ENCODE data around the gene NXPH2.
A peak's percentile ranks its signal among the peaks of the same experiment; 100 is the strongest.
"Not testable (repeated sequence)": the region's sequence is repeated elsewhere in the genome, so short reads cannot be mapped to it uniquely, and the experiment has no call there.

The NXPH2 gene

GRCh38 chr2:138752197-138752956 lies 27.8 kb downstream of the NXPH2 start:
- DNase-seq (ENCODE audit: low spot score), result no peak

GRCh38 chr2:138744713-138745112 lies 35.5 kb downstream of the NXPH2 start:
- DNase-seq (ENCODE audit: low spot score), result peak; percentile 5

GRCh38 chr2:138742441-138743057 lies 37.6 kb downstream of the NXPH2 start:
- no peak for DNase-seq (ENCODE audit: low spot score)

GRCh38 chr2:138741851-138742250 lies 38.3 kb downstream of the NXPH2 start:
- DNase-seq (ENCODE audit: low spot score), result no peak

- DNase-seq (ENCODE audit: low spot score), result not testable (repeated sequence)
Observed at GRCh38 chr2:138737009-138737554, 43.1 kb downstream of the NXPH2 start.

GRCh38 chr2:138732651-138733050 lies 47.5 kb downstream of the NXPH2 start:
- DNase-seq (ENCODE audit: low spot score), result no peak

- DNase-seq (ENCODE audit: low spot score), result no peak
Observed at GRCh38 chr2:138730497-138731030, 49.6 kb downstream of the NXPH2 start.

- no peak for DNase-seq (ENCODE audit: low spot score)
Observed at GRCh38 chr2:138727956-138728355, 52.2 kb downstream of the NXPH2 start.

GRCh38 chr2:138726681-138727080 lies 53.5 kb downstream of the NXPH2 start:
- no peak for DNase-seq (ENCODE audit: low spot score)

- no peak for DNase-seq (ENCODE audit: low spot score)
Observed at GRCh38 chr2:138724729-138725459, 55.3 kb downstream of the NXPH2 start.

- no peak for DNase-seq (ENCODE audit: low spot score)
Observed at GRCh38 chr2:138724327-138724726, 55.9 kb downstream of the NXPH2 start.

- no peak for DNase-seq (ENCODE audit: low spot score)
Observed at GRCh38 chr2:138723196-138723987, 56.8 kb downstream of the NXPH2 start.

GRCh38 chr2:138722316-138722715 lies 57.9 kb downstream of the NXPH2 start:
- no peak for DNase-seq (ENCODE audit: low spot score)

GRCh38 chr2:138720035-138720838 lies 60.0 kb downstream of the NXPH2 start:
- DNase-seq (ENCODE audit: low spot score), result no peak

- DNase-seq (ENCODE audit: low spot score), result no peak
Observed at GRCh38 chr2:138718405-138718804, 61.8 kb downstream of the NXPH2 start.

- peak; percentile 26 for DNase-seq (ENCODE audit: low spot score)
Observed at GRCh38 chr2:138716183-138716582, 64.0 kb downstream of the NXPH2 start.

GRCh38 chr2:138713504-138713903 lies 66.7 kb downstream of the NXPH2 start:
- no peak for DNase-seq (ENCODE audit: low spot score)

- no peak for DNase-seq (ENCODE audit: low spot score)
Observed at GRCh38 chr2:138713069-138713496, 67.1 kb downstream of the NXPH2 start.

GRCh38 chr2:138712212-138712979 lies 67.8 kb downstream of the NXPH2 start:
- DNase-seq (ENCODE audit: low spot score), result no peak

- no peak for DNase-seq (ENCODE audit: low spot score)
Observed at GRCh38 chr2:138711812-138712211, 68.4 kb downstream of the NXPH2 start.
